ENCODE data around the gene AGTRAP.

Gene AGTRAP

DNA sequence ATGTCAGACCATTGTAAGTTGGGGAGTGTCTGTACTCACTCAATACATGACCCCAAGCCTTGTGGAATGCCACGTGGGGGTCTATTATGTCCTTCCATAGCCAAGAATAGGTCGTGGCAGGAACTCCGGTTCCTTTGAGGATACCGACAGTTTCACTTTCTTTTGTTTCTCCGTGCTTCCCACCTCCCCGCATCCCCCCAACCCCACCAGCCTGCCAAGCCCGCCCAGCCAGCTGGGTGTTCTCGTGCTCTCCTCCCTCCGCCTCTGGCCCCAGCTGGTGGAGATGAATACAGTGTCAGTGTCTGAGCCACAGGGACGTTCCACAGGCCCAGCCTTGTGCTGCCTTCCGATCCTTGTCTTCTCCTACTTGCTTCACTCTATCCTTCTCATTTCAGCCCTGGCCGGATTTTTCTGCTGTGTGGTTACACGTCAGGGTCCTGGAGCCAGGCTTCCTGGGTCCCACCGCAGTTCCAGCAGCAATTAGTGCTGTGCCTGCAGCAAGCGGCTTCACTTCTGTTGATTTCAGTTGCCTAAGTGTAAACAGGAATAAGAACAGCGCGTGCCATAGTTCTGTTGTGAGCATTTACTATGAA is 4.1 kb upstream of the AGTRAP start:
- no peak for DNase-seq (ENCODE audit: extremely low read depth, low read depth)
- H3K4me3 ChIP-seq (replicated peaks; ENCODE audit: low read depth, low read length): peak overlapping the region; percentile 42
- TF ChIP-seq, protein P1, sequence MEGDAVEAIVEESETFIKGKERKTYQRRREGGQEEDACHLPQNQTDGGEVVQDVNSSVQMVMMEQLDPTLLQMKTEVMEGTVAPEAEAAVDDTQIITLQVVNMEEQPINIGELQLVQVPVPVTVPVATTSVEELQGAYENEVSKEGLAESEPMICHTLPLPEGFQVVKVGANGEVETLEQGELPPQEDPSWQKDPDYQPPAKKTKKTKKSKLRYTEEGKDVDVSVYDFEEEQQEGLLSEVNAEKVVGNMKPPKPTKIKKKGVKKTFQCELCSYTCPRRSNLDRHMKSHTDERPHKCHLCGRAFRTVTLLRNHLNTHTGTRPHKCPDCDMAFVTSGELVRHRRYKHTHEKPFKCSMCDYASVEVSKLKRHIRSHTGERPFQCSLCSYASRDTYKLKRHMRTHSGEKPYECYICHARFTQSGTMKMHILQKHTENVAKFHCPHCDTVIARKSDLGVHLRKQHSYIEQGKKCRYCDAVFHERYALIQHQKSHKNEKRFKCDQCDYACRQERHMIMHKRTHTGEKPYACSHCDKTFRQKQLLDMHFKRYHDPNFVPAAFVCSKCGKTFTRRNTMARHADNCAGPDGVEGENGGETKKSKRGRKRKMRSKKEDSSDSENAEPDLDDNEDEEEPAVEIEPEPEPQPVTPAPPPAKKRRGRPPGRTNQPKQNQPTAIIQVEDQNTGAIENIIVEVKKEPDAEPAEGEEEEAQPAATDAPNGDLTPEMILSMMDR (IDR thresholded peaks at IDR 0.05; ENCODE audit: low read depth, low read length, missing control alignments): no peak

DNA sequence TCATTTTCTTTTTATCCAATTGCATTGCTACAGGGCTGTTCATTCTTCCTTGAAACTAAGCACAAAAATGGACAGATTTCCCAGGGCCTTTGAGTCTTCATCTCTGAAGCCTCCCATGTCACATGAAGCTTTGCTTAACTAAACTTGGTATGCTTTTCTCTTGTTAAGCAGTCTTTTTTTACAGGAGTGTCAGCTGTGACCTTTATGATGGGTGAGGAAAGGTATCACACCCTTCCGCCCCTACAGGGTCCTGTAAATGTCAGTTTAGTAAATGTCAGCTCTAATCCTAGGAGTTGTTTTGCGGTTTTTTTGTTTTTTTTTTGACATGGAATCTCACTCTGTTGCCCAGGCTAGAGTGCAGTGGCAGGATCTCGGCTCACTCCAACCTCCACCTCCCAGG is 2.6 kb upstream of the AGTRAP start:
- no peak overlapping the region for H3K4me3 ChIP-seq (replicated peaks; ENCODE audit: low read depth, low read length)
- DNase-seq (ENCODE audit: extremely low read depth, low read depth): no peak
- TF ChIP-seq, protein P1 (IDR thresholded peaks at IDR 0.05; ENCODE audit: low read depth, low read length, missing control alignments): no peak

DNA sequence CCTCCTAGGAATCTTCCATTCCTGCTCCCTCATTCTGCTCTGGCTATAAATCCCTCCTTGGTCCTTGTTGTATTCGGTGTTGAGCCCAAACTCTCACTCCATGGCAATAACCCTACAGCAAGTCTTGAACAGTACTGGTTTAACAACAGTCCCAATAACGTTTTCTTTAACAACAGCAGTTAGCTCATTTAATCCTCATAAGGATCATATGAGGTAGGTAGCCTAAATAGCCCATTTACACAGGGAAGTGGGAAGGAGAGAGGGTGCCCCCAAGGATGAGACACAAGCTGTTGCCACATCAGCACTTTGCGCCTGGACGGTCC is 444 bp upstream of the AGTRAP start:
- H3K4me3 ChIP-seq (replicated peaks; ENCODE audit: low read depth, low read length): peak overlapping the region; percentile 95
- TF ChIP-seq, protein P1 (IDR thresholded peaks at IDR 0.05; ENCODE audit: low read depth, low read length, missing control alignments): no peak
- DNase-seq (ENCODE audit: extremely low read depth, low read depth): no peak

DNA sequence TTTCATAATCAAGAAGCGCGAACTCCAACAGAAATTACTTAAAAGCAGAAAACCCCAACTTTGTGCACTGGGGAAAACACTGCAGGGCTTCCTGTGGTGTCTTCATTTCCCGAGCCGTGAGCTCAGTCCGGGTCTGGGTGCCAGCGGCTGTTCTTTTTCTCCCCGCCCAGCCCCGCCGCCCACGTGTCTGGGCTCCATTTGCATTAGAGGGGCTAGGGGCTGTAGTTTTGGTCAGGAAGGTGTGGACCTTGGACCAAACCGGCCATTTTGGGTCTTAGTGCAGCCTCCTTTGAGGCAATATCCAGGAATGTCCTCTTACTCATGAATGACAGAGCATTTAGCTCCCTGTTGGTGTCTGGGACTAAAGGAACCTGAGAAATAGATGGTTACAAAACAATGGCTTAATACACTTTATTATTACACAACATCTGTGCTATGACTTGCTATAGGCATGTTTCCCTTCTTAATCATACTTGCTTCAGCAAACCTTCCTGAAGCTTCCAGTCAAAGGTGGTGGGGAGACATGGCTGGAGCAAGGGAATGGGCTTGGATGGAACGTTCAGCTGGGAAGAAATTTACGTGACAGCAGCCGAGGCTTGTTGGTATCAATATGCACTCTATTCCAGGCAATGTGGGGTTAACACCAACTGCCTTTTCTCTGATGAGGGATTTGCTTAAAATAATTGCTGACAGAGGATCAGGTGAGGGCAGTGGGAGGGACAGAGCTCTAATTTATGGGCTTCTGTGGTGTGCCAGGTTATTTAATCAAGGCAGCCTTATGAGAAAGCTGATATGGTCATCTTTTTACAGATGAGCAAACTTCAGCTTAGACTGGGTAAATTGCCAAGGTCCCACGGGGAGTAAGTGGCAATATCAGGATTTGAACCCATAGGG is 1.1 kb downstream of the AGTRAP start:
- peak overlapping the region; percentile 95 for H3K4me3 ChIP-seq (replicated peaks; ENCODE audit: low read depth, low read length)
- DNase-seq (ENCODE audit: extremely low read depth, low read depth): no peak
- TF ChIP-seq, protein P1 (IDR thresholded peaks at IDR 0.05; ENCODE audit: low read depth, low read length, missing control alignments): no peak

DNA sequence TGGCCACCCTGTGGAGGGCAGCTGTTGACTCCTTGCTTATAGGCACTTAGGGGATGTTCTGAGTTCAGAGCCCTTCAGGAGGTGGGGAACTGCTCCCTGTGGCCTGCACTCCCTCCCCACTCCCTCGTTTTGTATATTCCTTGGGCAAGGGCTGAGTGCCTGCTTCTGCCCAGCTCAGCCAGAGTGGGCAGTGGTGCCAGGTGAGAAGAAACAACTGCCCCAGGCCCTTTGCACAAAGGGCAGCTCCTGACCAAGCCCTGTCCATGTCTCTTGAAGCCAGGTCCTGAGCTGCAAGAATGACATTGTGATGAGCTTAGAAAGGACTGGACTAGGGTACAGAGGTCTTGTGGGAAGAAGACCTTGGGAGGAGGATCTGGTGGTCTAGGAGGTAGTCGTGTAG is 2.2 kb downstream of the AGTRAP start:
- no peak overlapping the region for H3K4me3 ChIP-seq (replicated peaks; ENCODE audit: low read depth, low read length)
- TF ChIP-seq, protein P1 (IDR thresholded peaks at IDR 0.05; ENCODE audit: low read depth, low read length, missing control alignments): no peak
- no peak for DNase-seq (ENCODE audit: extremely low read depth, low read depth)

DNA sequence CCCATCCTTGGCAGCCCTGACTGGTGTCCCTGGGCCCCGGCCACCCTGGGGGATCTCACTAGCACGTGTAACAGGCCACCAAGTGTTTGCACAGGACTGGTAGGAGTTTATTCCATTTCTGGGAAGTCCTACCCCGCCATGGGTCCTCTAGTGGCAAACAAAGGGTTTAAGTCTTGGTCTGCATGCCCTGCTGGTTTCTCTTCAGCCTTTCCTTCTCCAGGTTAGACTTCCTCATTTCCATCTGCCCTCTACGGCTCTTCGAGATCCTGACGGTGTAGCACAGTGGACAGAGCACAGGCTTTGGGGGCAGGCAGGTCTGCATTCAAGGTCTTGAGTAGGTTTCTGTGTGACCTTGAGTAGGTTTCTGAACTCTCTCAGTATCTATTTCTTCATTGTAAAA is 2.8 kb downstream of the AGTRAP start:
- DNase-seq (ENCODE audit: extremely low read depth, low read depth): no peak
- H3K4me3 ChIP-seq (replicated peaks; ENCODE audit: low read depth, low read length): no peak overlapping the region
- TF ChIP-seq, protein P1 (IDR thresholded peaks at IDR 0.05; ENCODE audit: low read depth, low read length, missing control alignments): no peak
